Kidney epithelial cell (primary cell): ENCODE measurements around the gene CCDC116. TPM values are rescaled to one million over a fixed set of nuclear protein-coding genes. Genes with fewer than 3 reads are reported as not detected.

Experiments
- DNase-seq: peaks from one replicate; pipeline ENCODE4 v3.0.0-alpha.2; 2010; ENCODE audit warnings: low read depth
- H3K27me3 ChIP-seq: 2 replicates; pipeline ENCODE4 v1.6.0; 2011; ENCODE audit warnings: low read length; ENCODE audit not compliant: control insufficient read depth, insufficient read depth
- H3K36me3 ChIP-seq: 2 replicates; pipeline ENCODE4 v1.5.1; 2011; ENCODE audit warnings: low read length; ENCODE audit not compliant: control insufficient read depth, insufficient read depth
- H3K4me3 ChIP-seq: 2 replicates; pipeline ENCODE4 v1.5.1; 2011; ENCODE audit warnings: low read depth, mild to moderate bottlenecking, control low read depth, low read length
- CTCF ChIP-seq: IDR thresholded peaks from 2 replicates; pipeline ENCODE4 v1.5.1; 2011; ENCODE audit warnings: mild to moderate bottlenecking, moderate library complexity, low read length, control low read depth, inconsistent platforms; ENCODE audit not compliant: insufficient read depth, poor library complexity, severe bottlenecking
- total RNA-seq: library from RNA; depleted of rRNA; stranded (reverse); fragments of >200 nt; gene quantifications from 2 replicates; pipeline ENCODE4 v1.2.3, GENCODE V29; 2015

The CCDC116 gene
- 0.38 TPM in 1 of 2 replicates, not detected in the other for total RNA-seq

- TF ChIP-seq CTCF: no peak
- DNase-seq: no peak
Observed at GRCh38 chr22:21632237-21632895, at the start of gene CCDC116. Gene CCDC116 (plus strand): TSS chr22:21632760. CDS start chr22:21633182, 422 bp downstream.

GRCh38 chr22:21582801-21583740, 49.5 kb upstream of the CCDC116 start:
- no peak for DNase-seq
- Histone ChIP-seq H3K4me3 (no peak overlapping the region), H3K27me3 (no peaks in the 10 kb centered on the region), H3K36me3 (peaks cover 1% of the 10 kb centered on the region)
- TF ChIP-seq CTCF: no peak

More at GRCh38 chr22:21632237-21632895, at the start of gene CCDC116:
- Histone ChIP-seq H3K36me3 (no peaks in the 10 kb centered on the region), H3K27me3 (no peaks in the 10 kb centered on the region), H3K4me3 (no peak within 1 kb of the TSS)

GRCh38 chr22:21585389-21585788, 47.2 kb upstream of the CCDC116 start:
- no peak for TF ChIP-seq CTCF
- Histone ChIP-seq H3K36me3 (peaks cover 1% of the 10 kb centered on the region), H3K27me3 (no peaks in the 10 kb centered on the region), H3K4me3 (no peak overlapping the region)
- no peak for DNase-seq

- TF ChIP-seq CTCF: no peak
- peaks cover 1% of the 10 kb centered on the region for H3K36me3 ChIP-seq
- no peak overlapping the region for H3K4me3 ChIP-seq
- H3K27me3 ChIP-seq: no peaks in the 10 kb centered on the region
- DNase-seq: no peak
Observed at GRCh38 chr22:21587803-21588611, 44.6 kb upstream of the CCDC116 start.

- DNase-seq: no peak
- no peak for TF ChIP-seq CTCF
- Histone ChIP-seq H3K4me3 (no peak overlapping the region), H3K36me3 (peaks cover 1% of the 10 kb centered on the region), H3K27me3 (no peaks in the 10 kb centered on the region)
Observed at GRCh38 chr22:21589396-21589795, 43.2 kb upstream of the CCDC116 start.
